Astrocyte (in vitro differentiated cells and primary cell): ENCODE measurements around the gene FAM180A.

Source experiments
- EZH2 ChIP-seq: IDR thresholded peaks from 2 replicates; pipeline ENCODE4 v1.6.1; 2012; ENCODE audit warnings: mild to moderate bottlenecking, low read length, inconsistent platforms; ENCODE audit not compliant: insufficient read depth
- TF ChIP-seq, protein P1 (sequence below): IDR thresholded peaks from 2 replicates; pipeline ENCODE4 v1.5.1; 2011; ENCODE audit warnings: low read depth, mild to moderate bottlenecking, inconsistent platforms, low read length, moderate library complexity; ENCODE audit not compliant: insufficient read depth

DNA sequence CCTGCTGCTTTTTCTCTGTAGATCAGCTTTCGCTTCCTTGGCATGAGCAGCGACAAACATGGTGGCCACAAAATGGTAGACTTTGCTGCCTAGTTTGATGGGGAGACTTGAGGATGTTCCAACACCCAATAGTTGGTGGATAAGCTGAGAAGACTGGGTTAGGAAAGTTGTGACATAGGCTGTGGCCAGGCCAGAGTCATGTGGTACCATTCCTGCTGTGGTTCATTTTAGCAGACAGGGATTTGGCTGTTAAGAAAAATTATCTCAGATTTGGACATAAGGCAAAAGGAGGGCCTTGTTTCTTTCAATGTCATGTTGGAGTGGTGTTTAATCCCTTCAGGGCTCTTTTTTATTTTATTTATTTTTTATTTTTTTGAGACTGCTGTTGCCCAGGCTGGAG is 26.6 kb upstream of the FAM180A start:
- TF ChIP-seq, protein P1, sequence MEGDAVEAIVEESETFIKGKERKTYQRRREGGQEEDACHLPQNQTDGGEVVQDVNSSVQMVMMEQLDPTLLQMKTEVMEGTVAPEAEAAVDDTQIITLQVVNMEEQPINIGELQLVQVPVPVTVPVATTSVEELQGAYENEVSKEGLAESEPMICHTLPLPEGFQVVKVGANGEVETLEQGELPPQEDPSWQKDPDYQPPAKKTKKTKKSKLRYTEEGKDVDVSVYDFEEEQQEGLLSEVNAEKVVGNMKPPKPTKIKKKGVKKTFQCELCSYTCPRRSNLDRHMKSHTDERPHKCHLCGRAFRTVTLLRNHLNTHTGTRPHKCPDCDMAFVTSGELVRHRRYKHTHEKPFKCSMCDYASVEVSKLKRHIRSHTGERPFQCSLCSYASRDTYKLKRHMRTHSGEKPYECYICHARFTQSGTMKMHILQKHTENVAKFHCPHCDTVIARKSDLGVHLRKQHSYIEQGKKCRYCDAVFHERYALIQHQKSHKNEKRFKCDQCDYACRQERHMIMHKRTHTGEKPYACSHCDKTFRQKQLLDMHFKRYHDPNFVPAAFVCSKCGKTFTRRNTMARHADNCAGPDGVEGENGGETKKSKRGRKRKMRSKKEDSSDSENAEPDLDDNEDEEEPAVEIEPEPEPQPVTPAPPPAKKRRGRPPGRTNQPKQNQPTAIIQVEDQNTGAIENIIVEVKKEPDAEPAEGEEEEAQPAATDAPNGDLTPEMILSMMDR: no peak
- TF ChIP-seq EZH2: no peak
